Activated naive CD4-positive, alpha-beta T cell treated with anti-CD3 and anti-CD28 coated beads for 36 hours (primary cell): ENCODE measurements around the gene B9D1. TPM values are rescaled to one million over a fixed set of nuclear protein-coding genes. Genes with fewer than 3 reads are reported as not detected.

ENCODE experiments used
- CTCF ChIA-PET: fragments of 350-600 bp; sonication (Branson Sonifier 250); formaldehyde crosslinking; loops from one replicate; lab custom pipeline; 2021; ENCODE audit warnings: antibody characterized with exemption; lab: Charles Lee
- DNase-seq: peaks from one replicate; pipeline ENCODE4 v3.0.0-alpha.2; 2020
- H3K27ac Mint-ChIP-seq: one replicate; pipeline ENCODE4 v1.8.0; 2021; ENCODE audit warnings: mild to moderate bottlenecking, mixed read lengths
- H3K27me3 Mint-ChIP-seq: one replicate; pipeline ENCODE4 v1.8.0; 2021; ENCODE audit warnings: low read depth, mixed read lengths
- H3K36me3 Mint-ChIP-seq: one replicate; pipeline ENCODE4 v1.8.0; 2021; ENCODE audit warnings: low read depth, mixed read lengths
- H3K4me1 Mint-ChIP-seq: one replicate; pipeline ENCODE4 v1.8.0; 2021; ENCODE audit warnings: low read depth, mixed read lengths
- H3K4me3 Mint-ChIP-seq: one replicate; pipeline ENCODE4 v1.8.0; 2021; ENCODE audit warnings: mild to moderate bottlenecking, moderate library complexity, mixed read lengths
- H3K9me3 Mint-ChIP-seq: one replicate; pipeline ENCODE4 v1.8.0; 2021; ENCODE audit warnings: mixed read lengths
- intact Hi-C: fragments of 100-400 bp; cut with micrococcal nuclease; formaldehyde crosslinking; loops from one replicate; pipeline ENCODE4 v1.15.1; 2023
- total RNA-seq, 2 experiments: library from RNA; stranded (reverse); gene quantifications; one replicate each; pipeline ENCODE4 v1.2.3, GENCODE V29; 2021

The B9D1 gene
- total RNA-seq, 2 experiments from 2014 or later = 8.7 TPM

DNA sequence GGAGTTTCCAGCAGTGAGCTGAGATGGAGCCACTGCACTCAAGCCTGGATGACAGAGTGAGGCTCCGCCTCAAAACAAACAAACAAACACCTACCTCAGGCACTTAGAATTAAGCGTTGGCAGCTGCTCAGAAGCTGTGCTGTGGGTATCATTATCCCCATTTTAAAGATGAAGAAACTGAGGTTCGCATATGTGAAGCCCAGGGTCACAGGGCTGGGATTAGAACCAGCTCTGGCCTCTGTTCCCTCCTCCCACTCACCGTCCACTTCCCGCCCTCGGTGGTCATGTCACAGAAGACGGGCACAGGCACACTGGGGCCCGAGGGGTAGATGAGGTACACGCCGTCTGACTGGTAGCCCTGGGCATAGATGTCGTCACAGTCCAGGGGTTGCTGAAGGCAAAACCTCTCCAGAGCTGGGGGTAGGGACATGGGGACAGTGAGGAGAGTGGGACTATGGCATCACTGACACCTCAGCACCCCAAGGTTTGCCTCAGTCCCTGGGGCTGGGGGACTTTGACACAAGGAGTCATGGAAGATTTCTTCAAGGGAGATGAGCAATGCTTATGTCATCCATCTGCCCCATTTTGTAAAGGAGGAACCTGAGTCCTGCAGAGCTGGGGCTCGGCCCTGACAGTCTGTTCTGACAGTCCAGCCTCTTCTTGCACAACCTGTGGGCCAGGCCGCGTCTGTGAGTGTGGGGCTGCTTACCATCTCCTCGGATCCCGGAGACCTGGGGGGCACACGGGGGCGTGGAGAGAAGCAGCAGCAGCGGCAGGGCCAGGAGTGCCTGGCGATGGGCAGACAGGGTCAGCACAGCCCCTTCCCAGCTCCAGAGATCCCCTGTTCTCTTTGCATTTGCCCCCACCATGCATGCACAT lies 23.8 kb upstream of the B9D1 start:
- no peaks in the 10 kb centered on the region for H3K4me1 Mint-ChIP-seq
- no peak for DNase-seq
- no peaks in the 10 kb centered on the region for H3K9me3 Mint-ChIP-seq
- no peak overlapping the region for H3K4me3 Mint-ChIP-seq
- peaks cover 2% of the 10 kb centered on the region for H3K36me3 Mint-ChIP-seq
- no peaks in the 10 kb centered on the region for H3K27me3 Mint-ChIP-seq
- CTCF ChIA-PET = interaction anchor here (0.8 kb wide), 1 partner anchor 21 kb away, joined by 3 read pairs; no protein-coding TSS in a partner anchor
- no peak overlapping the region for H3K27ac Mint-ChIP-seq
- intact Hi-C loops = no loop called here

DNA sequence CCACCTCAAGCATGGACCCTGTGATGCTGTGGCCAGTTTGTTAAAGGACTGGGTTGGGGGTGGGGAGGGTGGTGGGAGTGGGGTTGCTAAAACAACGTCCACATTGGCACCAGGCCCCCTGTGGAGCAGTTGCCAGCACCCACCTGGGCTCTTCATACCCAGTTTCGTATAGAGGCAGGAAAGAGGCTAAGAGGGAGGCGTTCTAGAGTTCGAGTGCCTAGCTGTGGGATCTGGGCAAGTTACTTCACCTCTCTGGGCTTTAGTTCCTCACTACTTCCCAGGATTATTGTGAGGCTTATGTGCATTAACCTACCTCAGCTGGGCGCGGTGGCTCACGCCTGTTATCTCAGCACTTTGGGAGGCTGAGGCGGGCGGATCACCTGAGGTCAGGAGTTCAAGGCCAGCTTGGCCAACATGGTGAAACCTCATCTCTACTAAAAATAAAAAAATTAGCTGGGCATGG lies 23.0 kb upstream of the B9D1 start:
- Mint-ChIP-seq H3K4me1 (no peaks in the 10 kb centered on the region), H3K4me3 (no peak overlapping the region), H3K27ac (no peak overlapping the region), H3K9me3 (no peaks in the 10 kb centered on the region), H3K27me3 (no peaks in the 10 kb centered on the region), H3K36me3 (peaks cover 8% of the 10 kb centered on the region)
- intact Hi-C loops = no loop called here
- DNase-seq = no peak
- CTCF ChIA-PET = interaction anchor here (0.6 to 0.8 kb wide), 3 partner anchors 12 to 261 kb away, joined by 3 read pairs; no protein-coding TSS in a partner anchor

DNA sequence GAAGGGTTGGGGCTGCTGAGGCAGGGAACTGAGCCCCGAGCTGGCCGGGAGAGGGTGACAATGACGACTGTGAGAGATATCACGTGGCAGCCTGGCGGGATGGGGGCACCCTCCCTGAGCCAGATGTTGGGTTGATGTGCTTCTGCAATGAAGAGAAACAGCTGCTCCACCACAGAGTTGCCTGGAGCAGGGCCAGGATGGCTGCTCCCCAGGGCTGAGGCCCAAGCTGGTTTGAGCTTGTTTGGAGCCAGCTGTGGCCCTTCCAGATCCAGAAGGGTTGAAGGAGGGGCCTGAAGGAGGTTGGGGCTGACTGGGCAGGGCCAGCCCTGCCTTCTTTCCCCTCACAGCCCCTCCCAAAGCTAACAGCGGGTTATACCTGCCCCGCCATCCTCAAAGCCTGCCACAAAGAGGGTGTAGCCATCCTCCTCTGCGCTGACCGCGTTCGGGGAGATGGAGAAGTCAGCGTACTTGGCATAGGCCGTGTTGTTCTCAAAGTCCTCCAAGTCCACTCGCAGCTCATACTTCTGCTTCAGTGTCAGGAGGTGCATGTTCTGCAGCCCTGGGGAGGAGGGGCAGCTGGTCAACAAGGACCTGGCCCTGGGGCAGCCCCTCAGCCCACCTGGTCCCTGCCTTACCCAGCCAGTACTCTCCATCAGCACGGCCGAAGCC lies 22.3 kb upstream of the B9D1 start:
- no peaks in the 10 kb centered on the region for H3K9me3 Mint-ChIP-seq
- DNase-seq = no peak
- CTCF ChIA-PET = interaction anchor here (0.6 to 0.8 kb wide), 2 partner anchors 13 to 262 kb away, joined by 3 read pairs; no protein-coding TSS in a partner anchor
- H3K4me1 Mint-ChIP-seq = no peaks in the 10 kb centered on the region
- no peak overlapping the region for H3K27ac Mint-ChIP-seq
- peaks cover 10% of the 10 kb centered on the region for H3K36me3 Mint-ChIP-seq
- intact Hi-C loops = no loop called here
- no peak overlapping the region for H3K4me3 Mint-ChIP-seq
- no peaks in the 10 kb centered on the region for H3K27me3 Mint-ChIP-seq

DNA sequence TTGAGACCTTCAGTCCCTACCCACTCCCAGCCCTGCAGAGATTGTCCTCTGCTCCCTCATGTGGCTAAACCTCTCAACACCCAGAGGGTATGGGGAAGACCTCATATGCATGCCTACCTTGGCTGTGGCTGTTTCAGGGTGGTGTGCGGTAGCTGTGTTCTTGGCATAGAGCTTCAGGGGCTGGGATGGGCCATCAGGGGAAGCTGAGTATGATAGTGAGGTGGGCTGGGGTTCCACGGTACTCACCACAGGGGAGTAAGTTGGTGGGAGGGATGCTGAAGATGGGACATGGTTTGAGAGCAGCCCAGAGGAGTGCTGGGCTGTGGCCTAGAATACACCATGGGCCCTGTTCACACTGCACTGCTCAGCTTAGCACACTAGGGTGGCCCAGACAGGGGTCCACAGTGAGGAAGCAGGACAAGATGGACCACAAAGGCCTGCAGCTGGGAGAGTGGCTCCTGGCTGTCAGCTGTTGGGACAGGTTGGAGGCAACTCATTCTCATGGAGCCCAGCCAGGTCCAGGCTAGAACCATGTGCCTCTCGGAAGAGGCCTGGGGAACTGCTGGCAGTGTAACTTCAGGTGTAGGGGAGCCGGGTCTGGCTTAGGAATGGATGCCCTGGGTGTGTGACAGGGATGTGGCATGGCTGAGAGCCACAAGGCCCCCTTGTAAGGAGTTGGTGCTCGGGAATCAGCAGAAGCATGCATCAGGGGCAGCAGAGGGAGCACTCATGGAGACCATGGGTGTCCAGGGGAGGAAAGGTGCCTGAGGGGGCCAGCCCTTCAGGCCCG lies 21.4 kb upstream of the B9D1 start:
- no peak for DNase-seq
- H3K27ac Mint-ChIP-seq = no peak overlapping the region
- no peaks in the 10 kb centered on the region for H3K4me1 Mint-ChIP-seq
- intact Hi-C loops = no loop called here
- H3K36me3 Mint-ChIP-seq = peaks cover 13% of the 10 kb centered on the region
- no peaks in the 10 kb centered on the region for H3K27me3 Mint-ChIP-seq
- no peaks in the 10 kb centered on the region for H3K9me3 Mint-ChIP-seq
- CTCF ChIA-PET = no interaction called here
- H3K4me3 Mint-ChIP-seq = no peak overlapping the region

DNA sequence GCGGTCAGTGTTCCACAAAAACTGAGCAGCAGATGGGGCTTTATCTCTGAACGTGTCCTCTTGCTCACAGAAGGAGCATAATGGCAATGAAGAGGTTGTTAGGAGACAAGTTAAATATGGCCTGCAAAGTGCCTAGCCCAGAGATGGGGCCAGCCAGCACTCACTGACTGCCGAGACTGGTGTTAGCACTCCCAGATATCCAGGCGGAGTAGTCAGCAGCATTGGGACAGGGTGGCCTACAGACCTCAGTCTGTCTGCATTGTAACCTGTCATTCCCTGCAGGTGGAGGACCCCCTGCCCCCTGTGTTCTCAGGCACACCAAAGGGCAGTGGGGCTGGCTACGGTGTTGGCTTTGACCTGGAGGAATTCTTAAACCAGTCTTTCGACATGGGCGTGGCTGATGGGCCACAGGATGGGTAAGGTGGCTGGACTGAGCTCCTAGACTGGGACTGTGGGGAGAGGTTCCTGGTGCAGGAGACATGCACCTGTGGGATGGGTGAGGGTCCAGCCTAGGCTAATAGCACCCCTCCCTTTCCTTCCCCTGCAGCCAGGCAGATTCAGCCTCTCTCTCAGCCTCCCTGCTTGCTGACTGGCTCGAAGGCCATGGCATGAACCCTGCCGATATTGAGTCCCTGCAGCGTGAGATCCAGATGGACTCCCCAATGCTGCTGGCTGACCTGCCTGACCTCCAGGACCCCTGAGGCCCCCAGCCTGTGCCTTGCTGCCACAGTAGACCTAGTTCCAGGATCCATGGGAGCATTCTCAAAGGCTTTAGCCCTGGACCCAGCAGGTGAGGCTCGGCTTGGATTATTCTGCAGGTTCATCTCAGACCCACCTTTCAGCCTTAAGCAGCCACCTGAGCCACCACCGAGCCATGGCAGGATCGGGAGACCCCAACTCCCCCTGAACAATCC lies 20.3 kb upstream of the B9D1 start:
- intact Hi-C loops = no loop called here
- H3K4me1 Mint-ChIP-seq = no peaks in the 10 kb centered on the region
- no peaks in the 10 kb centered on the region for H3K9me3 Mint-ChIP-seq
- H3K36me3 Mint-ChIP-seq = peaks cover 13% of the 10 kb centered on the region
- DNase-seq = no peak
- H3K27me3 Mint-ChIP-seq = no peaks in the 10 kb centered on the region
- H3K4me3 Mint-ChIP-seq = no peak overlapping the region
- no peak overlapping the region for H3K27ac Mint-ChIP-seq
- CTCF ChIA-PET = no interaction called here

DNA sequence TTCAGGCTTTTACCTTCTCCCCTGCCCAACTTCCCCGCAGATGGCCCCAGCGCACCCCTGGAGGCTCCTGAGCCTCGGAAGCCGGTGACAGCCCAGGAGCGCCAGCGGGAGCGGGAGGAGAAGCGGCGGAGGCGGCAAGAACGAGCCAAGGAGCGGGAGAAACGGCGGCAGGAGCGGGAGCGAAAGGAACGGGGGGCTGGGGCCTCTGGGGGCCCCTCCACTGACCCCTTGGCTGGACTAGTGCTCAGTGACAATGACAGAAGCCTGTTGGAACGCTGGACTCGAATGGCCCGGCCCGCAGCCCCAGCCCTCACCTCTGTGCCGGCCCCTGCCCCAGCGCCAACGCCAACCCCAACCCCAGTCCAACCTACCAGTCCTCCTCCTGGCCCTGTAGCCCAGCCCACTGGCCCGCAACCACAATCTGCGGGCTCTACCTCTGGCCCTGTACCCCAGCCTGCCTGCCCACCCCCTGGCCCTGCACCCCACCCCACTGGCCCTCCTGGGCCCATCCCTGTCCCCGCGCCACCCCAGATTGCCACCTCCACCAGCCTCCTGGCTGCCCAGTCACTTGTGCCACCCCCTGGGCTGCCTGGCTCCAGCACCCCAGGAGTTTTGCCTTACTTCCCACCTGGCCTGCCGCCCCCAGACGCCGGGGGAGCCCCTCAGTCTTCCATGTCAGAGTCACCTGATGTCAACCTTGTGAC lies 19.4 kb upstream of the B9D1 start:
- Mint-ChIP-seq H3K9me3 (no peaks in the 10 kb centered on the region), H3K36me3 (peaks cover 13% of the 10 kb centered on the region), H3K27me3 (no peaks in the 10 kb centered on the region), H3K4me1 (peaks cover 3% of the 10 kb centered on the region), H3K4me3 (no peak overlapping the region), H3K27ac (no peak overlapping the region)
- DNase-seq = no peak
- CTCF ChIA-PET = no interaction called here
- intact Hi-C loops = no loop called here

DNA sequence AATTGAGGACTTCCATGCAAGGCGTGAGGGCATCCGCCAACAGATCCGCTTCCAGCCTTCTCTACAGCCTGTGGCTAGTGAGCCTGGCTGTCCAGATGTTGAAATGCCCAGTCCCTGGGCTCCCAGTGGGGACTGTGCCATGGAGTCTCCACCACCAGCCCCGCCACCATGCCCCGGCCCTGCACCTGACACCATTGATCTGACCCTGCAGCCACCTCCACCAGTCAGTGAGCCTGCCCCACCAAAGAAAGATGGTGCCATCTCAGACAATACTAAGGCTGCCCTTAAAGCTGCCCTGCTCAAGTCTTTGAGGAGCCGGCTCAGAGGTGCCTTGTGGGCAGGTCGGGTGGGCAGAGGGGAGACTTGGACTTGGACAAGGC lies 18.8 kb upstream of the B9D1 start:
- intact Hi-C loops = no loop called here
- no peak overlapping the region for H3K27ac Mint-ChIP-seq
- CTCF ChIA-PET = interaction anchor here (4.6 kb wide), 1 partner anchor 17 kb away, joined by 46 read pairs; the partner anchor contains the start of gene B9D1
- H3K4me1 Mint-ChIP-seq = peaks cover 5% of the 10 kb centered on the region
- H3K27me3 Mint-ChIP-seq = no peaks in the 10 kb centered on the region
- no peak overlapping the region for H3K4me3 Mint-ChIP-seq
- DNase-seq = no peak
- H3K9me3 Mint-ChIP-seq = no peaks in the 10 kb centered on the region
- H3K36me3 Mint-ChIP-seq = peaks cover 13% of the 10 kb centered on the region

DNA sequence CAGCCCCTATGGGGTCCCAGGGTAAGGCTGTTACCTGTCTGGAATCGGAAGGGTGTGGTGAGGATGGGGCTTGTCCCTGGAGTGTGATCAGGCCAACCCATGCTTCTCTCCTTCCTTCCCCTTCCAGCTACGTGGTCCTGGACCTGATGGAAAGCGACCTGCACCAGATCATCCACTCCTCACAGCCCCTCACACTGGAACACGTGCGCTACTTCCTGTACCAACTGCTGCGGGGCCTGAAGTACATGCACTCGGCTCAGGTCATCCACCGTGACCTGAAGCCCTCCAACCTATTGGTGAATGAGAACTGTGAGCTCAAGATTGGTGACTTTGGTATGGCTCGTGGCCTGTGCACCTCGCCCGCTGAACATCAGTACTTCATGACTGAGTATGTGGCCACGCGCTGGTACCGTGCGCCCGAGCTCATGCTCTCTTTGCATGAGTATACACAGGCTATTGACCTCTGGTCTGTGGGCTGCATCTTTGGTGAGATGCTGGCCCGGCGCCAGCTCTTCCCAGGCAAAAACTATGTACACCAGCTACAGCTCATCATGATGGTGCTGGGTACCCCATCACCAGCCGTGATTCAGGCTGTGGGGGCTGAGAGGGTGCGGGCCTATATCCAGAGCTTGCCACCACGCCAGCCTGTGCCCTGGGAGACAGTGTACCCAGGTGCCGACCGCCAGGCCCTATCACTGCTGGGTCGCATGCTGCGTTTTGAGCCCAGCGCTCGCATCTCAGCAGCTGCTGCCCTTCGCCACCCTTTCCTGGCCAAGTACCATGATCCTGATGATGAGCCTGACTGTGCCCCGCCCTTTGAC lies 18.2 kb upstream of the B9D1 start:
- H3K4me3 Mint-ChIP-seq = no peak overlapping the region
- peaks cover 13% of the 10 kb centered on the region for H3K36me3 Mint-ChIP-seq
- no peak overlapping the region for H3K27ac Mint-ChIP-seq
- H3K9me3 Mint-ChIP-seq = no peaks in the 10 kb centered on the region
- intact Hi-C loops = no loop called here
- H3K4me1 Mint-ChIP-seq = peaks cover 8% of the 10 kb centered on the region
- H3K27me3 Mint-ChIP-seq = no peaks in the 10 kb centered on the region
- DNase-seq = no peak
- CTCF ChIA-PET = interaction anchor here (4.6 kb wide), 1 partner anchor 17 kb away, joined by 46 read pairs; the partner anchor contains the start of gene B9D1

DNA sequence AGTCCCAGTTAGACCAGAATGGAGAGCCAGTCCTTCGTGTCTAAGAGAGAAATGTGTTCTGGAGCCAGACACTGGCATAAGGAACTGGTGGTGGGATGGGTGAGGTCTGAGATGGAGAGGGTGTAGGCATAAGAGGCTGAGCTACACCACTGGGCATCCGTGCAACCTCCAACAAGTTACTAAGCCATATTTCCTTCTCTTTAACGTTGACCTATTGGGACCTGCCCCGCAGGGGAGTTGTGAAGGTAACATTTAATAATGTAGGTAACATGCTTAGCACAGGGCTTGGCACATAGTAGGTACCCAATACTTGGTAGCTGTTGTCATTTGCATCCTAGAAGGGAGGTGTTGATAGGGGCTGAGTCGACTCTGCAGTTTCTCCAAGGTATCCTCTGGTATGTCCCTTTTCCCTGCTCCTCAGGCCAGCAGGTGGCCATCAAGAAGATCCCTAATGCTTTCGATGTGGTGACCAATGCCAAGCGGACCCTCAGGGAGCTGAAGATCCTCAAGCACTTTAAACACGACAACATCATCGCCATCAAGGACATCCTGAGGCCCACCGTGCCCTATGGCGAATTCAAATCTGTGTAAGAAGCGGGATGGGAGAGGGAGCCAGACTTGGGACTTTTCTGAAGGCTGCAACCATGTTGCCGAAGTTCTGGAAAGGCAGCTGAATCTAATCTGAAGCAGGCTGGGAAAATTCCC lies 17.0 kb upstream of the B9D1 start:
- Mint-ChIP-seq H3K36me3 (peaks cover 13% of the 10 kb centered on the region), H3K9me3 (no peaks in the 10 kb centered on the region), H3K4me3 (peak overlapping the region; percentile 99), H3K27me3 (no peaks in the 10 kb centered on the region), H3K27ac (no peak overlapping the region), H3K4me1 (peaks cover 8% of the 10 kb centered on the region)
- CTCF ChIA-PET = interaction anchor here (0.6 to 4.6 kb wide), 2 partner anchors 15 to 51 kb away, joined by 3 to 46 read pairs; partner anchors contain the start of gene B9D1
- intact Hi-C loops = loop anchor here (5.0 kb wide), 4 partner anchors 68 to 1557 kb away; no protein-coding TSS in a partner anchor
- no peak for DNase-seq
